ENCODE results near the gene MYOF. TPM values are rescaled to one million over a fixed set of nuclear protein-coding genes. Genes with fewer than 3 reads are reported as not detected.
A peak's percentile ranks its signal among the peaks of the same experiment; 100 is the strongest.
"Not testable (repeated sequence)": the region's sequence is repeated elsewhere in the genome, so short reads cannot be mapped to it uniquely, and the experiment has no call there.

MYOF gene
- total RNA-seq, 2 donors from 2014 or later = 30.6 to 50.2 TPM

DNA sequence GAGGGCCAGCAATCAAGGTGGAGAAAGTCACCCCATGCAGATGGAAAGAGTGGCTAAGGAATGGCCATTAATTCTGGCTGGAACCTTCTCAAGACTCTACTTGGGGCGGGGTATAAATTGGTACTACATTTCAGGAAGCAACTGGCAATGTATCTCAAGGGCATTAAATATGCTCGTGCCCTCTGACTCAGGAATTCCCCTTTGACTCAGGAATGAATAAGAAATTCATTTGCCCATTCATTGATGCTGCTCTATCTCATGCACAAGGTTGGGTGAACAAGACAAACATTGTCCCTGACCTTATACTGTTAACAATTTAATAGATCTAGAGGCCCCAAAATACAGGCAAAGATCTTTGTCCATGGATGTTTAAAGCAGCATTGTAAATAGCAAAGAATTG, 188.1 kb downstream of the MYOF start:
- ATAC-seq (replicated peaks) = peak; percentile 67
- Mint-ChIP-seq H3K36me3 (ENCODE audit: low read depth) (no peaks in the 10 kb centered on the region), H3K27ac (no peak overlapping the region), H3K27me3 (no peaks in the 10 kb centered on the region), H3K4me3 (no peak overlapping the region), H3K4me1 (no peaks in the 10 kb centered on the region), H3K9me3 (no peaks in the 10 kb centered on the region)

GRCh38 chr10:93290661-93291354, 191.3 kb downstream of the MYOF start:
- H3K9me3 Mint-ChIP-seq = no peaks in the 10 kb centered on the region
- no peak overlapping the region for H3K4me3 Mint-ChIP-seq
- H3K4me1 Mint-ChIP-seq = no peaks in the 10 kb centered on the region
- no peak for ATAC-seq (replicated peaks)
- no peaks in the 10 kb centered on the region for H3K36me3 Mint-ChIP-seq (ENCODE audit: low read depth)
- no peak overlapping the region for H3K27ac Mint-ChIP-seq
- H3K27me3 Mint-ChIP-seq = no peaks in the 10 kb centered on the region

DNA sequence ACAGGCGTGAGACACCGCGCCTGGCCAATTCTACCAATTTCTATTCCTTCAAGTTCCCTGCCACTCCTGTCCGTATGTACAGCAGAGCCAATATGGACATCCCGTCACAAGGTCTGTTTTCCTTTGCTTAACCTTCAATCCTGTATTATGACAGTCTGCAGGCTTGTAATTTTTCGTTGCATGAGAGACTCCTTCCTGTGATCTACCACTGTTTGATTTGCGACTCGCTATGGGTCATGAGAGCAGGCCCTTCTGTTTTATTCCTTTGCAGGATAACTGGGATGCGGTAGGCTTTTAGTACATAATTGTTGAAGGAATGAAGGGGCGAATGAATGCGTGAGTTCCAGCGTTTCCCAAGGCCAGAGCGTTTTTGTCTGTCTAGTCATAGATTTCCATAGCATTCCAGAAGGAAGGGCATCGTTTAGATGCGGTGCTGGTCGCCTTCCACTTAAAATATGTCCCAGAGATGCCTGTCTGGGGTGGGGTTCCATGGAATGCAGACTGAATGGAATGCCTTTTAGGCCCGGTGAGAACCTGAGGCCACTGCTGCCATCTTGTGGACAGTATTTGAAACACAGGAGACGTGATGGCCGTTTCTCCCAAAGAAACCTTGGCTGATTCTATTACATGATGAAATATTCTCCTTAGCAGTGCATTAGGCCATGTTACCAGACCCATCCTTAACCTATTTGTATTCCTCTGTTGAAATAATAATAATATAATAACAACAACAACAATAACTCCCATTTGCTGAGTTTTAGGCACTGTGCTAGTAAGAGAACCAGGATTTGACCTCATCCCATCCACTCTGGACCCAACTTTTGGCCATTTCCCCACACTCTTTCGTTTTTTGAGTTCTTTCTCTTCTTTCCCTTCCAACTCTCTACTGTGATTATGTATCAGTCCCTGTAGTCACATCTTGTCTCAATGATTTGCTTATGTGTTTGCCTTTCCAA, 193.2 kb downstream of the MYOF start:
- Mint-ChIP-seq H3K9me3 (no peaks in the 10 kb centered on the region), H3K36me3 (ENCODE audit: low read depth) (no peaks in the 10 kb centered on the region), H3K4me1 (no peaks in the 10 kb centered on the region), H3K27ac (no peak overlapping the region), H3K4me3 (no peak overlapping the region), H3K27me3 (no peaks in the 10 kb centered on the region)
- ATAC-seq (replicated peaks) = no peak

DNA sequence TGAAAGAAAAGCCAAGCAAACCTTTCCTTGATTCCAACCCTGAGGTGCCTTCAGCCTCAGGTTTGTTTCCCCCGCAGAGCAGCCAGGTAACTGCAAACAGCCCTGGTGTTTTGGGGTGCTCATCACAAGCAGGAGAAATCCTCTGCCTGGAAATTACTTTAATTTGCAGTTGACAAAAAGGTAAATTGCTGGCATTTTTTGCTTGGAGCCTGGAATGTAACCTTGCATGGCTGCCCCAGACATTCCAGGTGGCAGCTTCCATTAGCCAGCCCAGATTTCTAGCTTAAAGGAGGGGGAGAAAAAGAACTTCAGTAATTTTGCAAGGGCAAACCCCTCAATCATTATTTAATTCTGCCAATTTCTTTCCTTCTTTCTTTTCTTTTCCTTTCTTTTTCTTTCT, 194.4 kb downstream of the MYOF start:
- Mint-ChIP-seq H3K36me3 (ENCODE audit: low read depth) (no peaks in the 10 kb centered on the region), H3K4me3 (no peak overlapping the region), H3K27ac (no peak overlapping the region), H3K9me3 (no peaks in the 10 kb centered on the region), H3K27me3 (no peaks in the 10 kb centered on the region), H3K4me1 (no peaks in the 10 kb centered on the region)
- no peak for ATAC-seq (replicated peaks)

DNA sequence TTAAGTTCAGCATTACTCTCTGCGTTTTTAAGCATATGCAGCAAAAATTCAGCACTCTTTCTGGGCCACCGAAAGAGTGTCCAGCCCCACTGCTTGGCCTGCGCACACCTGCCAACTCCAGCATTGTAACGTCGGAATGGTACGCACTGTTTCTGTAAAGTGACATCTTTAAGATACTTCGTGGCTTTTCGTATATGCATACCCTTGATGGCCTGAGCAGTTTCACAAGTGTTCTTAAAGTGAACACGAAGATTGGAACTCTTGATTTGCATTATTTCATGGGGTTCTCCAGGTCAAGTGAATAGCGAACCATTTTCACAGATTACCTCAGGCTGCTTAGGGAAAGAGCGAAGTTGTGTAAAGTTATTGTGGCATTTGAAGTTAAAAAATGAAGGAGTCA, 197.9 kb downstream of the MYOF start:
- not testable (repeated sequence) for H3K4me1 Mint-ChIP-seq; ATAC-seq (replicated peaks); H3K27me3 Mint-ChIP-seq; H3K4me3 Mint-ChIP-seq; H3K9me3 Mint-ChIP-seq; H3K27ac Mint-ChIP-seq; H3K36me3 Mint-ChIP-seq (ENCODE audit: low read depth)

GRCh38 chr10:93281367-93281720, 200.8 kb downstream of the MYOF start:
- no peak for ATAC-seq (replicated peaks)
- no peaks in the 10 kb centered on the region for H3K36me3 Mint-ChIP-seq (ENCODE audit: low read depth)
- no peak overlapping the region for H3K27ac Mint-ChIP-seq
- H3K27me3 Mint-ChIP-seq = peaks cover 4% of the 10 kb centered on the region
- H3K4me3 Mint-ChIP-seq = no peak overlapping the region
- no peaks in the 10 kb centered on the region for H3K9me3 Mint-ChIP-seq
- no peaks in the 10 kb centered on the region for H3K4me1 Mint-ChIP-seq

DNA sequence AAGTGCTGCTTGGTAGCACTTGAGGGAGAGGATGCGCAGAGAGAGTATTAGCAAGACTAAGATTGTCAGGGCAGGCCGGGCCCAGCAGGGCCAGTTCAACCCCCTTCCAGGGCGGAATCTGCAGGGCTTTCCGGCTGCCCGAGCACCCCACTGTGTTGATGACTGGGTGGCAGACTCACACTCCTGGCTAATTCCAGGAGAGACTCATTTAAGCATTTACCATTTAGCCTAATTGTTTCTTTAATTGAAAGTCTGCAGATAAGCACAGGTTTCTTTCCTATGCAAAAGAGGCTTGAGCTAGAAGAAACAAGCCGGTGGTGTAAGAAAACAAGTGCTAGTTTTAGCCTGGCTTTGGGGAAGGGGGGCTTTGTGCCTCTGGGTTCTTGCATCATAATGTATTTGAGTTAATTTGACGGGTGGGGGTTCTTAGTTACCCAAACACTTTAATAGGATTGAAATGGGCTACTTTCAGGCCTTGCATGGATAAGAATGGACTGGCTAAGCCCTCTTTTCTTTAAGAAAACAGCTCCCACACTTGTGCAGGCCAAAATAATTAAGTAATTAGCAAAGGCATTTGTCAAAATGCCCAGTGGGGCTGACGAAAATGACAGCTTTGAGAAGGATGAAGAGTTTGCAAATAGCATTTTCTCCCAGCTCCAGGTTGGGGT, 201.3 kb downstream of the MYOF start:
- no peak overlapping the region for H3K4me3 Mint-ChIP-seq
- no peaks in the 10 kb centered on the region for H3K36me3 Mint-ChIP-seq (ENCODE audit: low read depth)
- peaks cover 4% of the 10 kb centered on the region for H3K27me3 Mint-ChIP-seq
- no peaks in the 10 kb centered on the region for H3K9me3 Mint-ChIP-seq
- no peaks in the 10 kb centered on the region for H3K4me1 Mint-ChIP-seq
- ATAC-seq (replicated peaks) = no peak
- H3K27ac Mint-ChIP-seq = no peak overlapping the region

DNA sequence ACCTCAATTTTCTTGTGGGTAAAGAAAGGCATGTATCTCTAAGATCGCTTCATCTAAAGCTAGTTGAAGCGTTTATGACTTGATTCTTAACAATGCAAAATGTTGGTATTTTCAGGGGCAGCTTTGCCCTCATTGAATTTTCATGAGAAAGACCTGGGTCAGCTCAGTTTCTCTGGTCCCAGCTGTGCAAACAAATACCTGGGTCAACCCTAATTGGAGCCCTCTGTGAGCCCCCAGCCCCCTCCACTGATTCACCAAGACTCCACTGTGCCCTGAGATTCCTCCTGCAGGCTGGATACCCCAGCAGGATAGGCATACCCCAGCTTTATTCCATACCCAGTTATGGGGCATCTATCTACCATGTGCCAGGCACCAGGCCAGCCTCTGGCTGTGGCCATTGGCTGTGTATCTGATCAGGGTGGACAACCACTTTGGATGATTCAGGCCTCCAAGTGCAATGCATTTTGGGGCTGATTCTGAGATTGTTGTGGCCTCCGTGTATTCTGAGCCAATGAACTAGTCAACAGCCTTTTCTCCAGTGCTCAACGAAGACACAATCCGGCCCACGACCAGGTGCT, 201.9 kb downstream of the MYOF start:
- Mint-ChIP-seq H3K9me3 (no peaks in the 10 kb centered on the region), H3K27me3 (peaks cover 4% of the 10 kb centered on the region), H3K27ac (no peak overlapping the region), H3K4me3 (no peak overlapping the region), H3K36me3 (ENCODE audit: low read depth) (no peaks in the 10 kb centered on the region), H3K4me1 (no peaks in the 10 kb centered on the region)
- no peak for ATAC-seq (replicated peaks)

DNA sequence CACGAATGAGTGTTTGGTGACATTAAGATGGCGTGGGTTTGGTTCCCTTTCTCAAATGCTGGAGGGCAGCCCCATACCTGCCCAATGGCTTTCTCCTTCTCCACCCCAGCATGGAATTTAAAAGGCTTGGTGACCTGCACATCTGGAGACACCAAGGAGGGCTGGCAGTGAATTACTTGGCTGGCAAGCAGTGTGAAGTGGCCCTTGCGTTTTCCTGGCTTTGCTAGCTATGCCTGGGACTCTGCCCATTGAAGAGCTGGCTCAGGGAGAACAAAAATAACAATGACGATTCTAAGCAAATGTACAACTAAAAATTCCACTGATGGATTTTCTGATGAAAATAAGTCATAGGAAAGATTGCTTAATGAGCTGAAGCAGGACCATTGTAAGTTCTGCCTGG, 204.8 kb downstream of the MYOF start:
- no peaks in the 10 kb centered on the region for H3K36me3 Mint-ChIP-seq (ENCODE audit: low read depth)
- no peak overlapping the region for H3K4me3 Mint-ChIP-seq
- no peaks in the 10 kb centered on the region for H3K4me1 Mint-ChIP-seq
- peaks cover 4% of the 10 kb centered on the region for H3K27me3 Mint-ChIP-seq
- no peak overlapping the region for H3K27ac Mint-ChIP-seq
- no peaks in the 10 kb centered on the region for H3K9me3 Mint-ChIP-seq
- ATAC-seq (replicated peaks) = no peak

- H3K27me3 Mint-ChIP-seq = no peaks in the 10 kb centered on the region
- no peaks in the 10 kb centered on the region for H3K4me1 Mint-ChIP-seq
- H3K4me3 Mint-ChIP-seq = no peak overlapping the region
- no peaks in the 10 kb centered on the region for H3K9me3 Mint-ChIP-seq
- H3K36me3 Mint-ChIP-seq (ENCODE audit: low read depth) = no peaks in the 10 kb centered on the region
- no peak overlapping the region for H3K27ac Mint-ChIP-seq
- no peak for ATAC-seq (replicated peaks)
These were observed 207.7 kb downstream of the MYOF start for GRCh38 chr10:93274419-93274818.

DNA sequence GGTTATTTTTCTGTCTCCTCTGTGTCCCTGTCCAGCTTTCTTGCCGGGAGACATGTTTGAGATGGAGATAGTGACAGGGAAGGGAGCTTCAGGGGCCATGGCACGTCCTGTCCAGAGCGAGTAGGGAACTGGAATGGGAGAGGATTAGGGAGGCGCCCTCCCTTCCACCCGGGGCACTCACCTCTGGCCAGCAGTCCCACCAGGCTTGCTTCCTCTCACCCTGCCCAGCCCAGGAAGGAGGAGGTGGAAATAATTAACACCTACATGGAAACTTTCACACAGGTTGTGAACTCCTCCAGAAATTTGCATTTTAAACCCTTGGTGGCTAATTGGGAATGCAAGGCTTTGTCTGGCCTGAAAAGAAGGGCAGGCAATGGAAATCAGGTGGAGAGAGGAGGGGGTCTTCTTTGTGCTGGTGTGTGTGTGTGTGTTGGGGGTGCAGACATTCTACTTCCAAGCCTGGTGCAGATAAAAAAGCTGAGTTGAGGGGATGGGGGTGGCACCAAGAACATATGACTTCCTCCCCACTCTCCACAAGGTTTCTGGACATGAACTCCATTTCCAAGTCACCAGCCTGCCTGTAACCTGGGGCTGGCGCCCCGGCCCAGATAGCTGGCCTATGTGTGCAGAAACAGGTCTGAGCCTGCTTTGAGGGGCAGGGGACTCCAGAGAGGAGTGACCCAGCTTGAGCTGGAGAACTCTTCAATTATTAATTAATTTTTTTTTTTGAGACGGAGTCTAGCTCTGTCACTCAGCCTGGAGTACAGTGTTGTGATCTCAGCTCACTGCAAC, 209.1 kb downstream of the MYOF start:
- Mint-ChIP-seq H3K9me3 (no peaks in the 10 kb centered on the region), H3K36me3 (ENCODE audit: low read depth) (no peaks in the 10 kb centered on the region), H3K27ac (no peak overlapping the region), H3K4me1 (peaks cover 8% of the 10 kb centered on the region), H3K4me3 (no peak overlapping the region), H3K27me3 (no peaks in the 10 kb centered on the region)
- ATAC-seq (replicated peaks) = no peak

DNA sequence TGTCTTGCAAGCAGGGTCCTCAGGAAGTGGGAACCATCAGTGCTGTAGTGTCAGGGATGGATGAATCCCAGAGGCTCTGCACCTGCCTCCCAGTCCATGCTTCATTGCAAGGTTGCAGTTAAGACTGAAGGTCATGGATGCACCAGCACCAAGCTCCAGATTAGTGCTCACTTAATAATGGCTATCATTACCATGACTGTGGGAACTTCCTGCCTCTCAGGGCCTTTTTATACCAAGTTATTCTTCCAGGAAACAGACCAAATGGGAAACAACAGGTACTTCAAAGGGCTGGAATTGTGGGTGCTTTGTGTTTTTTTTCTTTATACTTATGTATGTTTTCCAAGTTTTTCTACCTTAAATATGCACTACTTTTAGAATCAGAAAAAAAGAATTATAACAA, 210.8 kb downstream of the MYOF start:
- Mint-ChIP-seq H3K4me3 (no peak overlapping the region), H3K9me3 (no peaks in the 10 kb centered on the region), H3K36me3 (ENCODE audit: low read depth) (no peaks in the 10 kb centered on the region), H3K4me1 (peaks cover 15% of the 10 kb centered on the region), H3K27me3 (no peaks in the 10 kb centered on the region), H3K27ac (no peak overlapping the region)
- ATAC-seq (replicated peaks) = no peak

DNA sequence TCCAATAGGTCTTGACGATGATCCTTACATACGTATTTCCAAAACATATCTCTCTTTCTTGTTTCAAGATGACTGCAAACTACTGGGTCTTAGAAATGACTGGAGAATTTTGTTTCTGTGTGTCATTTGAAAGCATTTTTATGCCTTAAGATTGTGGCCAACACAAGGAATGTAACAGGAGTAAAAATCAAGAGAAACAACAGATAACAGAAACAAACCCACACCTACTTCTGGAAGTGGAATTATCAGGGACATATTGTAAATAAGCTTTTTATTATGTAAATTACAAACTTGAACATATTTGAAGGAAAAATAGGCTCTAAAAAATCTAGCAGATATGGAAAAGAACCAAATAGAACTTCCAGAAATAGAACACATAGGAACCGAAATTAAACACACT, 212.9 kb downstream of the MYOF start:
- H3K4me3 Mint-ChIP-seq = no peak overlapping the region
- peaks cover 15% of the 10 kb centered on the region for H3K4me1 Mint-ChIP-seq
- ATAC-seq (replicated peaks) = no peak
- H3K27me3 Mint-ChIP-seq = no peaks in the 10 kb centered on the region
- H3K27ac Mint-ChIP-seq = no peak overlapping the region
- no peaks in the 10 kb centered on the region for H3K9me3 Mint-ChIP-seq
- H3K36me3 Mint-ChIP-seq (ENCODE audit: low read depth) = no peaks in the 10 kb centered on the region

DNA sequence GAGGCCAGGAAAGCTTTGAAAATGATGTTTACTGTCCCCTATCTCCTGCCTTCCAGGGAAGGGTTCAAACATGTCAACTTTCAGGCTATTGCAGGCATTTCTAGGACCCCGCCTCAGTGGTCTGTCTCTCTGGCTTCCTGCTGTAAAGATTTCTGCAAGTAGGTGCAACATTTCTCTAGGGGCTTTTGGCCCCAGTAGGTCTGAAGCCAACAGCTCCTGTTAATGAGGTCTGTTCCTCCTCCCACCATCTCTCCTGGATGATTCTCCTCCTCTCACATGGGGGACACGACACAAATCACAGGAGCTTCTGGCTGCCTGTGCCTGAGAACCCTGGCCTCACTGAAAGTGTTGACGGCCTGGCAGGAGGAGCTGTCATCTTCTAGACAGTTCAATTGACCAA, 214.1 kb downstream of the MYOF start:
- ATAC-seq (replicated peaks) = no peak
- Mint-ChIP-seq H3K36me3 (ENCODE audit: low read depth) (no peaks in the 10 kb centered on the region), H3K9me3 (no peaks in the 10 kb centered on the region)

More for the DNA sequence above, 214.1 kb downstream of the MYOF start:
- Mint-ChIP-seq H3K4me3 (no peak overlapping the region), H3K27me3 (no peaks in the 10 kb centered on the region), H3K27ac (peak overlapping the region; percentile 54), H3K4me1 (peaks cover 15% of the 10 kb centered on the region)
